NCI-H2081 treated with DMSO at 0.1 percent for 48 hours (cell line): ENCODE data around the gene PCDH15.
"Not testable (repeated sequence)": the region's sequence is repeated elsewhere in the genome, so short reads cannot be mapped to it uniquely, and the experiment has no call there.

Source experiments
- DNase-seq: peaks from one replicate; lab custom pipeline; 2025; lab: John Stamatoyannopoulos, UW

PCDH15 gene

GRCh38 chr10:54554028-54554427, 247.0 kb downstream of the PCDH15 start:
- DNase-seq = no peak

DNA sequence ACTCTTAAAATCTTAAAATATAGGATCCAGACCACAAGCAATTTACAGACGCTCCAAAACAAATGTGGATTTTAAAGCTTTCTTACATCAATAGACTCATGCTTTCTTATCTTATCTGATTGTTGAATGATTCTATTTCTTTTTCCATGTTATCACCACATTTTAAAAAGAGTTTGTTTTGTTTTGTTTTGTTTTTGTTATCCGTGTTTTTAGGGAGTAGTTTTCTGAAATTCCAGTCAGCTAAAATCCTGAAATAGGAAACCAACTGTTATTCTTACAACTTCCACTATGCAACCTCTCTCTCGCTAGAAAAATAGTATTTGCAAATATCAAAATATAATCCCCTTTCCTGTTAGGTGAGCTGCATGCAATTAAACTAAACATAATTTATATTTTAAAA, 251.0 kb downstream of the PCDH15 start:
- DNase-seq = no peak

- no peak for DNase-seq
Measured at GRCh38 chr10:54531296-54531695, 269.7 kb downstream of the PCDH15 start.

DNA sequence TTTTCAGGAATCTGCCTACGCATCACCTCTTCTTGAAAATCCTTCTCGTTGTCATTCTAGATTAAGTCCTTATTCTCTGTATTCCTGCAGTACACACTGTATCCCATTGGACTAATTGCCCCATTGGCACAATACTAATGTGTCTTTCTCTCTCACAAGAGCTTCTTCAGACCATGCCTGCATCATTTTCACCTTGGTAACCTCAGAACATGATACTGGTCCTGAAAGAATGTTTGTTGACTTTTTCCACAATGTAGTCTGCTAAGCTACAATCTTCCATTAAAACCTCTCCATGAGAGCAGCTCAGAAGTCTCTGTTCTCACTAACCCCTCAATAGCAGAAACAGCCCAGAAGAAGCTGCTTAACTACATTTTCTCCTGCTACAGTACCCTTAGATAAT, 270.7 kb downstream of the PCDH15 start:
- no peak for DNase-seq

- DNase-seq = no peak
Measured at GRCh38 chr10:54525816-54526215, 275.2 kb downstream of the PCDH15 start.

- not testable (repeated sequence) for DNase-seq
Measured at GRCh38 chr10:54515244-54515643, 285.8 kb downstream of the PCDH15 start.

- DNase-seq = no peak
Measured at GRCh38 chr10:54503863-54504262, 297.2 kb downstream of the PCDH15 start.

DNA sequence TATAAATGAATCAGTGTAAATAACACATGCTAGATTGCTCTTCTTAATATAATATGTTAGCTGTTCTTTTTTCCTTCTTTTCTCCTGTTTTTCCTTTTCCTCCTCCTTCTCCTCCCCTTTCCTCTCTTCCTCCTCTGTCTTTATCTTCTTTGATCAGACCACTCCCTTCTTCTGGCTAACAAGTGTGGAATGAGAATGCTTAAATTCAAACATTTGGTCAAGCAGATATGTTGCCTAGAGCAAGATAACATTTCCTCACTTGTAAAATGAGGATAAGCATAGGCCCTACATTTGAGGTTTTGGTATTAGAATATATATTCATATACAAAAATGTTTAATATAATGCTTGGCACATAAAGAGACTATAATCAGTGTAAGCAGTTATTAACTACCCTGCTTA, 299.1 kb downstream of the PCDH15 start:
- no peak for DNase-seq

- no peak for DNase-seq
Measured at GRCh38 chr10:54496852-54497251, 304.2 kb downstream of the PCDH15 start.

- DNase-seq = no peak
Measured at GRCh38 chr10:54487743-54488142, 313.3 kb downstream of the PCDH15 start.

DNA sequence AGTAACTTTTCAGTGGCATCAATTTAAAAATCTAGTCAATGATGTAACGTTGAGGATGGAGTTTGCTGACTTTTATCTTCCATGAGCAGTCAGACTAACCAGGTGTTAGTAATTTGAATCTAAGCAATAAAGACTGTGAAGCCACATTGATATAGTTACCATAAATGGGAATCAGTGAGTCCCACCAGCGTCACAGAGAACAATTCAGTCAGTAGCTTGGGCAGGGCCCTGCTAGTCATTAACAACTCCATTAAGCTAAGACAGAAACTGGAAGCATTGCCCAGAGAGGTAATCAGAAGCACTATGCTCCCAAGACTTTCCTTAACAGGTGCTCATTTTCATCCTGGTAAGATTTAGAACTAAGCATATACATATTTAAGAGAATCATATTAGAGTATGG, 315.1 kb downstream of the PCDH15 start:
- DNase-seq = no peak

GRCh38 chr10:54484186-54484585, 316.8 kb downstream of the PCDH15 start:
- no peak for DNase-seq

DNA sequence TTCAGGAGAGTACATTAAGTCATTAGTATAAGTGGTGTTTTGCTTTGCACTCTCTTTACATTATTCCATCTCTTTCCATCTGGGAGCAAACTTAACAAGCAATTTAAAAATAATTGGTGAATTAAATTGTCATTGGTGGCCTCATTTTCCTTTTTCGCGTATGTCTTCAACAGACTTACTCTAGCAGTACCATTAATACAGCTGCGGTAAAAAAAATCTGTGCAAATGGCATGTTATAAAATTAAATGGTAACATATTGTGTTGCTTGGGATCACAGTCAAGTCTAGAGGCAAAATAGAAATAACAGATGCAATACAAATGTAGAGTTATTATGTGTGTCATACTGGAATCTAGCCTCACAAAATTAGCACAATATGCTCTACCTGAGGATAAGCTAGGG, 322.4 kb downstream of the PCDH15 start:
- DNase-seq = no peak

- DNase-seq = no peak
Measured at GRCh38 chr10:54477738-54478137, 323.3 kb downstream of the PCDH15 start.

GRCh38 chr10:54470324-54470631, 330.8 kb downstream of the PCDH15 start:
- DNase-seq = no peak

- no peak for DNase-seq
Measured at GRCh38 chr10:54469587-54470323, 331.3 kb downstream of the PCDH15 start.

DNA sequence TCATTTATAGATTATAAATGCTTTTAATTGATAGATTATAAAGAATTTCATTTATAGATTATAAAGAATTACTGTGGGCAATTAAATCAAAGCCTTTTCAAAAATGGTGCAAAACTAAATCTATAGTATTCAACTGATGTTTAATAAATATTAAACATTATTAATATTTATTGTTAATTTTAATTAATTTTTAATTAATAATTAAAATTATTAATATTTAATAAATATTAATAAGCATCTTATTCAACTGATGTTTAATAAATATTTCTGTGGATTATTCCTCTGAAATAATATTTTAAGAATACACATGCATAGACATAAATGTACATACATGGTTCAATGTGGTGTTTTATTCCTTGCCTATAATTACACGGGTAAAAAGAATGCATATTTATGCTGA, 346.8 kb downstream of the PCDH15 start:
- no peak for DNase-seq

DNA sequence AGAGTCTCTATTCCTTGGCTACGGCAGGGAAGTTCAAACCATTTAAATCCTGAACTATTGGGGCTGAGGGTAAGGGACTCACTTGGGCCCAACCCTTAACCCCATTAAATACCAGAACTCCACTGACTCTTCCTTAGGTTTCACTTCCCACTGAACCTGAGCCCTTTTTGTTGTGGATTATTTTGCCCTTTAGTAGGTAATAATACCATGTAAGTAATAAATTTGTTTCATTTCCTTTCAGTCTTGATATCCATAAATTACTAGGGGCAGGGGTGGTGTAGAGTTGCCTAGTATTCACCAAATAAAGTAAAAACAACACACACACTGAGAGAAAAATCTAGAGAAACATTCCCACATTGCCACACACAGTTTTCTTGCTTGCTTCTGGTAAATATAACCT, 352.0 kb downstream of the PCDH15 start:
- DNase-seq = no peak

GRCh38 chr10:54444170-54444569, 356.9 kb downstream of the PCDH15 start:
- no peak for DNase-seq

GRCh38 chr10:54441275-54441674, 359.8 kb downstream of the PCDH15 start:
- no peak for DNase-seq

DNA sequence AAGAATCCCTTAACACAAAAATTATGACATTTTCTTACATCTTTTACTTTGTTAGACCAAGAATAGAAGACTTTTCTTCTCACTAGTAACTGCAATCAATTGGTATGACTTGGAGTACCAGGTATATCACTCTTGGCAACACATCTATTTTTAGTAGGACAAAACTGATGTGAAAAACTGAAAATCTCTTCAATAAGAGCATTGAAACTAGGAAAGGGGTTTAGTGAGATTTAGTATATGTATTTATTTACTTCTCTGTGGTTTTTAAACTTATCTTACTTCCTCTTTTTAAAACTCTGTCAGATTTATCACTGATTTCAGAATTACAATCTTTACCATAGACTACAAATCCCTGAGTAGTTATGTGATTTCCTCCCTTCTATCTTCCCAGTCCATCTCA, 366.2 kb downstream of the PCDH15 start:
- DNase-seq = no peak

DNA sequence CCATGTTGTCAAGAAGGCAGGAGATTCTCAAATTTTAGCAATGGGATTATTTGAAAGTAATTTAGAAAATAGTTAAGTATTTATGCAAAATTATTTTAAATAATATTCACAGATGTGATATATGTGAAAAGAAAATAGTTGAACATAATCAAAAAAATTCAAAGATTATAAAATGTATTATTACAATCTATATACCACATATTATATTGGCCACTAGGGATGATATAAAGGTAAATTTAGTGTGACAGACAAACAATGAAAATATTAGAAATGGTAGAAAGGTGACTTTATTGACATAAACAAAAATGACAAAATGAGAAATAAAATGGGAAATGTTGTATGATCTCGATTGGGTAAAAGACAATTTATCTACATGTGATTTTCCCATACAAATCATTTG, 385.5 kb downstream of the PCDH15 start:
- no peak for DNase-seq

- DNase-seq = no peak
Measured at GRCh38 chr10:54402576-54402975, 398.5 kb downstream of the PCDH15 start.

DNA sequence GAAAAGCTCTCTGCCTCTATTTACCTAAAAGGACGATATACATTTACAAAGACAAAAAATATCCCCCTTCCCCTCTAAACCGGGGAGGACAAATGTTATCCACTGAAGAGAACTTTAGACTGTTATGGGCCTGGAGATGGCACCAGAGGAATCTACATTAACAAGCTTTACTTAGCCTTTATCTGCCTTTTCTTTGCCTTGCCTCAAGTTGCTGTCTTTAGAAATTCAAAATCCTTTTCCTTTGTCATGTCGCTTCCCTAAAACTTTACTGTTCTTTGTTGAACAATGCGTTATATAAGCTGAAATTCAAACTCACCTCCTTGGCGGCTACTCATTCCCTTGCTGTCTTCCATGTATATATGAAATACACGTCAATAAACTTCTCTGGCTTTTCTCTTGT, 405.0 kb downstream of the PCDH15 start:
- DNase-seq = no peak

GRCh38 chr10:54394598-54394997, 406.4 kb downstream of the PCDH15 start:
- DNase-seq = not testable (repeated sequence)
